ENCODE measurements around the gene IL3RA. TPM values are rescaled to one million over a fixed set of nuclear protein-coding genes. Genes with fewer than 3 reads are reported as not detected.
"Not testable (repeated sequence)": the region's sequence is repeated elsewhere in the genome, so short reads cannot be mapped to it uniquely, and the experiment has no call there.

IL3RA gene
- total and polyA plus RNA-seq, 8 donors = 0.57 to 7.6 (median 2.0) TPM

GRCh38 chrX:1306909-1307625, 29.5 kb upstream of the IL3RA start:
- intact Hi-C loops (cut with DNase I) = no loop called here
- no peak for ATAC-seq
- H3K4me3 ChIP-seq = no peak overlapping the region
- no peaks in the 10 kb centered on the region for H3K4me1 ChIP-seq
- no peak for TF ChIP-seq CTCF (IDR thresholded peaks at IDR 0.05)
- FAIRE-seq = no peak
- DNase-seq = no peak
- H3K36me3 ChIP-seq = no peaks in the 10 kb centered on the region
- 83 to 84% methylated on average over 15 of the region's 15 CpGs for WGBS, 2 donors
- H3K27ac ChIP-seq = no peak overlapping the region
- no peaks in the 10 kb centered on the region for H3K27me3 ChIP-seq
- H3K9me3 ChIP-seq = no peaks in the 10 kb centered on the region

- Histone ChIP-seq H3K27ac (no peak overlapping the region), H3K4me3 (no peak overlapping the region), H3K4me1 (no peaks in the 10 kb centered on the region), H3K27me3 (no peaks in the 10 kb centered on the region), H3K36me3 (no peaks in the 10 kb centered on the region), H3K9me3 (no peaks in the 10 kb centered on the region)
- 81 to 83% methylated on average over 10 of the region's 10 CpGs for WGBS, 2 donors
- no peak for DNase-seq
- no peak for ATAC-seq
- no peak for FAIRE-seq
- TF ChIP-seq CTCF (IDR thresholded peaks at IDR 0.05) = no peak
- intact Hi-C loops (cut with DNase I) = no loop called here
These were observed 28.8 kb upstream of the IL3RA start for GRCh38 chrX:1307626-1308340.

DNA sequence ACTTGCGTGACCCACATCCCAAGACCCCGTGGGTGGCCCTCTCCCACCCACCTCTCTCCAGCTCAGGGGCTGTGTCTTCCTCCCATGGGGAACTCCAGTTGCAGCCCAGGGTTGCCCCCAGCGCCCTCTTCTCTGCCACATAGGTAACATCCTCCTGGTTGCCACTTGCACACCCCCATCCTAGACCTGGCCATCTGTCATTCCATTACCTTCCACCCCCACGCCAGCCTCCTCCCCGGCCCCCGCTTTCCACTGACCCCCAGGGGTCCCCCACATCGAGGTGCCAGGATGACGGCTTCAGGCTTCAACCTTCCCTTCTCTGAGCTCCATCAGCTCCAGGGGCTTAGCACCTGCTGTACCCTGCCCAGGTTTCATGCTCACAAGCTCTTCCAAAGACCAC, 28.1 kb upstream of the IL3RA start:
- no peak for TF ChIP-seq CTCF (IDR thresholded peaks at IDR 0.05)
- Histone ChIP-seq H3K4me3 (no peak overlapping the region), H3K9me3 (no peaks in the 10 kb centered on the region), H3K36me3 (no peaks in the 10 kb centered on the region), H3K4me1 (no peaks in the 10 kb centered on the region), H3K27me3 (no peaks in the 10 kb centered on the region), H3K27ac (no peak overlapping the region)
- FAIRE-seq = no peak
- WGBS, 2 donors = 79 to 85% methylated on average over 5 to 8 of the region's 8 CpGs
- DNase-seq = no peak
- intact Hi-C loops (cut with DNase I) = no loop called here
- ATAC-seq = no peak

GRCh38 chrX:1308917-1309316, 27.7 kb upstream of the IL3RA start:
- H3K27ac ChIP-seq; FAIRE-seq; intact Hi-C loops (cut with DNase I); H3K4me3 ChIP-seq; H3K36me3 ChIP-seq; DNase-seq; ATAC-seq; H3K9me3 ChIP-seq; H3K4me1 ChIP-seq; H3K27me3 ChIP-seq: not testable (repeated sequence)
- 67 to 78% methylated on average over 12 of the region's 12 CpGs for WGBS, 2 donors

GRCh38 chrX:1313788-1314187, 22.8 kb upstream of the IL3RA start:
- H3K4me3 ChIP-seq = no peak overlapping the region
- DNase-seq = no peak
- FAIRE-seq = no peak
- no peaks in the 10 kb centered on the region for H3K27me3 ChIP-seq
- 81 to 85% methylated on average over 7 of the region's 7 CpGs for WGBS, 2 donors
- no peaks in the 10 kb centered on the region for H3K36me3 ChIP-seq
- intact Hi-C loops (cut with DNase I) = no loop called here
- H3K4me1 ChIP-seq = no peaks in the 10 kb centered on the region
- ATAC-seq = no peak
- no peak for TF ChIP-seq CTCF (IDR thresholded peaks at IDR 0.05)
- no peaks in the 10 kb centered on the region for H3K9me3 ChIP-seq
- no peak overlapping the region for H3K27ac ChIP-seq

Measured in pancreas (tissue), 10 donors.